Measurements from ENCODE around the gene P2RY2.

Gene P2RY2

GRCh38 chr11:73177778-73178539 is 40.1 kb upstream of the P2RY2 start:
- Histone ChIP-seq H3K4me1 (no peaks in the 10 kb centered on the region), H3K27me3 (no peaks in the 10 kb centered on the region), H3K4me3 (ENCODE audit: low read depth, low read length) (no peak overlapping the region), H3K9me3 (no peaks in the 10 kb centered on the region), H3K36me3 (no peaks in the 10 kb centered on the region)
- peak; percentile 84 for TF ChIP-seq CTCF (IDR thresholded peaks at IDR 0.05; ENCODE audit: low read depth, low read length)
- DNase-seq: peak; percentile 84

- H3K9me3 ChIP-seq: no peaks in the 10 kb centered on the region
- no peak for TF ChIP-seq CTCF (IDR thresholded peaks at IDR 0.05; ENCODE audit: low read depth, low read length)
- H3K4me1 ChIP-seq: no peaks in the 10 kb centered on the region
- H3K36me3 ChIP-seq: no peaks in the 10 kb centered on the region
- no peak overlapping the region for H3K4me3 ChIP-seq (ENCODE audit: low read depth, low read length)
- no peaks in the 10 kb centered on the region for H3K27me3 ChIP-seq
- DNase-seq: no peak
Observed at GRCh38 chr11:73178681-73179080, 39.4 kb upstream of the P2RY2 start.

GRCh38 chr11:73182824-73183321 is 35.2 kb upstream of the P2RY2 start:
- no peak overlapping the region for H3K4me3 ChIP-seq (ENCODE audit: low read depth, low read length)
- DNase-seq: no peak
- no peaks in the 10 kb centered on the region for H3K4me1 ChIP-seq
- no peaks in the 10 kb centered on the region for H3K27me3 ChIP-seq
- TF ChIP-seq CTCF (IDR thresholded peaks at IDR 0.05; ENCODE audit: low read depth, low read length): peak; percentile 25; the same call in 1 of the 2 replicates
- no peaks in the 10 kb centered on the region for H3K36me3 ChIP-seq
- H3K9me3 ChIP-seq: no peaks in the 10 kb centered on the region

GRCh38 chr11:73184953-73185671 is 33.0 kb upstream of the P2RY2 start:
- no peaks in the 10 kb centered on the region for H3K36me3 ChIP-seq
- peak; percentile 83 for DNase-seq
- H3K4me1 ChIP-seq: peaks cover under 1% of the 10 kb centered on the region; the same call in 1 of the 2 replicates
- H3K4me3 ChIP-seq (ENCODE audit: low read depth, low read length): no peak overlapping the region
- peak; percentile 98 for TF ChIP-seq CTCF (IDR thresholded peaks at IDR 0.05; ENCODE audit: low read depth, low read length)
- H3K27me3 ChIP-seq: no peaks in the 10 kb centered on the region
- H3K9me3 ChIP-seq: no peaks in the 10 kb centered on the region; the same call in 1 of the 2 replicates

GRCh38 chr11:73185680-73186293 is 32.3 kb upstream of the P2RY2 start:
- Histone ChIP-seq H3K4me3 (ENCODE audit: low read depth, low read length) (no peak overlapping the region), H3K4me1 (peaks cover 4% of the 10 kb centered on the region; the same call in 1 of the 2 replicates), H3K9me3 (no peaks in the 10 kb centered on the region; the same call in 1 of the 2 replicates), H3K27me3 (no peaks in the 10 kb centered on the region), H3K36me3 (no peaks in the 10 kb centered on the region)
- no peak for TF ChIP-seq CTCF (IDR thresholded peaks at IDR 0.05; ENCODE audit: low read depth, low read length)
- DNase-seq: no peak
